ENCODE results near the gene RGMA.
"Not testable (repeated sequence)": the region's sequence is repeated elsewhere in the genome, so short reads cannot be mapped to it uniquely, and the experiment has no call there.

RGMA gene

GRCh38 chr15:93048426-93048721, 40.6 kb downstream of the RGMA start:
- DNase-seq (ENCODE audit: low spot score) = no peak

- no peak for DNase-seq (ENCODE audit: low spot score)
Observed at GRCh38 chr15:93047621-93048425, 41.2 kb downstream of the RGMA start.

- no peak for DNase-seq (ENCODE audit: low spot score)
Observed at GRCh38 chr15:93046721-93047120, 42.3 kb downstream of the RGMA start.

- no peak for DNase-seq (ENCODE audit: low spot score)
Observed at GRCh38 chr15:93046120-93046519, 42.9 kb downstream of the RGMA start.

- no peak for DNase-seq (ENCODE audit: low spot score)
Observed at GRCh38 chr15:93045191-93045785, 43.7 kb downstream of the RGMA start.

- no peak for DNase-seq (ENCODE audit: low spot score)
Observed at GRCh38 chr15:93044301-93045190, 44.5 kb downstream of the RGMA start.

GRCh38 chr15:93043621-93044300, 45.2 kb downstream of the RGMA start:
- DNase-seq (ENCODE audit: low spot score) = no peak

- no peak for DNase-seq (ENCODE audit: low spot score)
Observed at GRCh38 chr15:93042691-93043378, 46.2 kb downstream of the RGMA start.

GRCh38 chr15:93042211-93042610, 46.8 kb downstream of the RGMA start:
- no peak for DNase-seq (ENCODE audit: low spot score)

- DNase-seq (ENCODE audit: low spot score) = no peak
Observed at GRCh38 chr15:93041159-93041547, 47.9 kb downstream of the RGMA start.

- no peak for DNase-seq (ENCODE audit: low spot score)
Observed at GRCh38 chr15:93040288-93041158, 48.5 kb downstream of the RGMA start.

- not testable (repeated sequence) for DNase-seq (ENCODE audit: low spot score)
Observed at GRCh38 chr15:93039562-93040287, 49.3 kb downstream of the RGMA start.

GRCh38 chr15:93037820-93038705, 50.9 kb downstream of the RGMA start:
- DNase-seq (ENCODE audit: low spot score) = no peak

GRCh38 chr15:93036951-93037819, 51.8 kb downstream of the RGMA start:
- peak; percentile 69 for DNase-seq (ENCODE audit: low spot score)

GRCh38 chr15:93035953-93036810, 52.8 kb downstream of the RGMA start:
- no peak for DNase-seq (ENCODE audit: low spot score)

- no peak for DNase-seq (ENCODE audit: low spot score)
Observed at GRCh38 chr15:93035092-93035915, 53.7 kb downstream of the RGMA start.
